Measurements from ENCODE around the gene CREG1.
"Not testable (repeated sequence)": the region's sequence is repeated elsewhere in the genome, so short reads cannot be mapped to it uniquely, and the experiment has no call there.

The CREG1 gene

DNA sequence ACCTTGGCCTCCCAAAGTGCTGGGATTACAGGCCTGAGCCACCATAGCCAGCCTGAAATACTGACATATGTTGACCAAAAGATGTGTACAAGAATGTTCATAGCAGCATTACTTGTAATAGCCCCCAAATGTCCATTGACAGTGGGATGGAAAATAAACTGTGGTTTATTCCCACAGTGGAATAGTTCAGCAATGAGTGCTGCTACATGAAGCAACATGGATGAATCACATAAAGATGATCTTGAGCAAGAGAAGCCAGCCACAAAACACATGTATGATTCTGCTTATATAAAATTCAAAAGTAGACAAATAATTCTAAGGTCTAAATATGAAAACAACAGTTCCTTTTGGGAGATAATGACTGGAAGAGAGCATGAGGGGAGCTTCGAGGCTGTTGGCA, 9.1 kb upstream of the CREG1 start:
- Histone ChIP-seq H3K4me2 (ENCODE audit: low read length, poor library complexity, severe bottlenecking) (no peak overlapping the region), H4K91ac (ENCODE audit: low read length) (no peak overlapping the region), H3K14ac (ENCODE audit: low read length in 2 of 2) (no peak overlapping the region), H3K4ac (ENCODE audit: low read depth in 1 of 2, low read length in 2 of 2) (no peak overlapping the region), H3K9me3 (ENCODE audit: control insufficient read depth, low read length) (no peaks in the 10 kb centered on the region), H3K18ac (ENCODE audit: low read depth in 1 of 2, low read length in 2 of 2) (no peak overlapping the region), H3K9ac (ENCODE audit: low read length) (no peak overlapping the region), H3K4me1 (ENCODE audit: control insufficient read depth, insufficient read depth, low read depth, low read length) (no peaks in the 10 kb centered on the region), H3K27me3 (ENCODE audit: control insufficient read depth in 1 of 2, insufficient read depth in 1 of 2, low read length in 2 of 2) (peaks cover 0 to 18% of the 10 kb centered on the region in 2 experiments), H4K8ac (ENCODE audit: low read length) (no peak overlapping the region), H3K36me3 (ENCODE audit: control insufficient read depth in 1 of 2, insufficient read depth in 2 of 2, low read depth in 1 of 2, low read length in 2 of 2) (no peaks in the 10 kb centered on the region), H2BK5ac (ENCODE audit: low read depth, low read length, poor library complexity, severe bottlenecking) (no peak overlapping the region), H3K27ac (ENCODE audit: low read length, poor library complexity, severe bottlenecking) (no peak overlapping the region), H3K79me1 (replicated peaks; ENCODE audit: low read length, poor library complexity, severe bottlenecking) (no peaks in the 10 kb centered on the region), H2BK120ac (ENCODE audit: low read depth, low read length) (no peak overlapping the region), H2AFZ (ENCODE audit: low read depth, low read length) (no peak overlapping the region), H3K4me3 (ENCODE audit: insufficient read depth in 1 of 2, low read depth in 1 of 2, low read length in 2 of 2) (no peak overlapping the region), H2AK5ac (ENCODE audit: low read length, severe bottlenecking) (no peak overlapping the region), H2BK12ac (ENCODE audit: low read length in 2 of 2) (no peak overlapping the region), H2BK15ac (ENCODE audit: low read depth, poor library complexity, severe bottlenecking) (no peak overlapping the region), H3K23ac (ENCODE audit: low read length in 2 of 2) (no peak overlapping the region)
- DNase-seq, result peak; percentile 62
- no CpG with 5 or more reads among the region's 1 CpG for WGBS

DNA sequence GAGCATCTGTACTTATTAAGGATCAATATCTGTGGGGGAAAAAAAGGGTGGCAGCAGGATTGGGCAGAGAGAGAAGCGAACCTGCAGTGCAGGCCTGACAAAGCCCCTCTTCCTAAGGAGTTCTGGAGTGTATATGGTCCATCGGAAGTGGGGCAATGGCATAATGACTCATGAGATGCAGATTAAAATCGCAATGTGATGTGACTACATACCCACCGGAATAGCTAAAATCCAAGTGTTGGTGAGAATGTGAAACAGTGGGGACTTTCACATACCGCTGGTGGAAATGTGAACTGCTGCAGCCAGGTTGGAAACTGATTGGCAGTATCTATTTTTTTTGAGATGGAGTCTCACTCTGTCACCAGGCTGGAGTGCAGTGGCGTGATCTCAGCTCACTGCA, 8.2 kb upstream of the CREG1 start:
- DNase-seq, result no peak
- Histone ChIP-seq H3K4me3 (ENCODE audit: insufficient read depth in 1 of 2, low read depth in 1 of 2, low read length in 2 of 2) (no peak overlapping the region), H3K79me1 (replicated peaks; ENCODE audit: low read length, poor library complexity, severe bottlenecking) (no peaks in the 10 kb centered on the region), H3K9me3 (ENCODE audit: control insufficient read depth, low read length) (no peaks in the 10 kb centered on the region), H3K23ac (ENCODE audit: low read length in 2 of 2) (no peak overlapping the region), H2AK5ac (ENCODE audit: low read length, severe bottlenecking) (no peak overlapping the region), H3K18ac (ENCODE audit: low read depth in 1 of 2, low read length in 2 of 2) (no peak overlapping the region), H3K27ac (ENCODE audit: low read length, poor library complexity, severe bottlenecking) (no peak overlapping the region), H2BK120ac (ENCODE audit: low read depth, low read length) (no peak overlapping the region), H3K27me3 (ENCODE audit: control insufficient read depth in 1 of 2, insufficient read depth in 1 of 2, low read length in 2 of 2) (peaks cover 0 to 24% of the 10 kb centered on the region in 2 experiments), H3K9ac (ENCODE audit: low read length) (no peak overlapping the region), H2BK15ac (ENCODE audit: low read depth, poor library complexity, severe bottlenecking) (no peak overlapping the region), H2BK5ac (ENCODE audit: low read depth, low read length, poor library complexity, severe bottlenecking) (no peak overlapping the region), H3K4ac (ENCODE audit: low read depth in 1 of 2, low read length in 2 of 2) (no peak overlapping the region), H3K36me3 (ENCODE audit: control insufficient read depth in 1 of 2, insufficient read depth in 2 of 2, low read depth in 1 of 2, low read length in 2 of 2) (no peaks in the 10 kb centered on the region), H3K4me1 (ENCODE audit: control insufficient read depth, insufficient read depth, low read depth, low read length) (no peaks in the 10 kb centered on the region), H2BK12ac (ENCODE audit: low read length in 2 of 2) (no peak overlapping the region), H4K91ac (ENCODE audit: low read length) (no peak overlapping the region), H3K14ac (ENCODE audit: low read length in 2 of 2) (no peak overlapping the region), H4K8ac (ENCODE audit: low read length) (no peak overlapping the region), H3K4me2 (ENCODE audit: low read length, poor library complexity, severe bottlenecking) (no peak overlapping the region), H2AFZ (ENCODE audit: low read depth, low read length) (no peak overlapping the region)
- WGBS, result 90% methylated on average over 5 of the region's 6 CpGs

GRCh38 chr1:167555971-167556714, 2.6 kb upstream of the CREG1 start:
- Histone ChIP-seq H2AK5ac (ENCODE audit: low read length, severe bottlenecking) (no peak overlapping the region), H3K27ac (ENCODE audit: low read length, poor library complexity, severe bottlenecking) (no peak overlapping the region), H3K18ac (ENCODE audit: low read depth in 1 of 2, low read length in 2 of 2) (no peak overlapping the region), H2BK5ac (ENCODE audit: low read depth, low read length, poor library complexity, severe bottlenecking) (no peak overlapping the region), H2BK12ac (ENCODE audit: low read length in 2 of 2) (no peak overlapping the region), H2BK120ac (ENCODE audit: low read depth, low read length) (no peak overlapping the region), H3K4ac (ENCODE audit: low read depth in 1 of 2, low read length in 2 of 2) (no peak overlapping the region), H2BK15ac (ENCODE audit: low read depth, poor library complexity, severe bottlenecking) (no peak overlapping the region), H3K9ac (ENCODE audit: low read length) (peak overlapping the region; percentile 0), H3K4me3 (ENCODE audit: insufficient read depth in 1 of 2, low read depth in 1 of 2, low read length in 2 of 2) (no peak overlapping the region), H3K36me3 (ENCODE audit: control insufficient read depth in 1 of 2, insufficient read depth in 2 of 2, low read depth in 1 of 2, low read length in 2 of 2) (no peaks in the 10 kb centered on the region), H4K91ac (ENCODE audit: low read length) (no peak overlapping the region), H3K23ac (ENCODE audit: low read length in 2 of 2) (no peak overlapping the region), H2AFZ (ENCODE audit: low read depth, low read length) (no peak overlapping the region), H3K79me1 (replicated peaks; ENCODE audit: low read length, poor library complexity, severe bottlenecking) (peaks cover 4% of the 10 kb centered on the region), H3K27me3 (ENCODE audit: control insufficient read depth in 1 of 2, insufficient read depth in 1 of 2, low read length in 2 of 2) (peaks cover 0 to 13% of the 10 kb centered on the region in 2 experiments), H3K14ac (ENCODE audit: low read length in 2 of 2) (no peak overlapping the region), H3K4me2 (ENCODE audit: low read length, poor library complexity, severe bottlenecking) (no peak overlapping the region), H3K4me1 (ENCODE audit: control insufficient read depth, insufficient read depth, low read depth, low read length) (peaks cover 4% of the 10 kb centered on the region), H4K8ac (ENCODE audit: low read length) (no peak overlapping the region), H3K9me3 (ENCODE audit: control insufficient read depth, low read length) (no peaks in the 10 kb centered on the region)
- peak; percentile 74 for DNase-seq
- 6% methylated on average over 1 of the region's 5 CpGs for WGBS

DNA sequence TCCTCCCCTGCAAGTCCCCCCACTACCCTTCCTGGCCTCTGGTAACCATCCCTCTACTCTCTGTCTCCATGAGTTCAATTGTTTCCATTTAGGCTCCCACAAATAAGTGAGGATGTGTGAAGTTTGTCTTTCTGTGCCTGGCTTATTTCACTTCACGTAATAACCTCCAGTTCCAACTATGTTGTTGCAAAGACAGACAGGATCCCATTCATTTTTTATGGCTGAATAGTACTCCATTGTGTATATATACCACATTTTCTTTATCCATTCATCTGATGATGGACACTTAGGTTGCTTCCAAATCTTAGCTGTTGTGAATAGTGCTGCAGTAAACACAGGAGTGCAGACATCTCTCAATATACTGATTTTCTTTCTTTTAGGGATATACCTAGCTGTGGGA, 1.5 kb upstream of the CREG1 start:
- H3K4me1 ChIP-seq (ENCODE audit: control insufficient read depth, insufficient read depth, low read depth, low read length); H3K36me3 ChIP-seq (ENCODE audit: control insufficient read depth in 1 of 2, insufficient read depth in 2 of 2, low read depth in 1 of 2, low read length in 2 of 2); H3K9me3 ChIP-seq (ENCODE audit: control insufficient read depth, low read length); H4K91ac ChIP-seq (ENCODE audit: low read length); H2AK5ac ChIP-seq (ENCODE audit: low read length, severe bottlenecking); H2AFZ ChIP-seq (ENCODE audit: low read depth, low read length); H3K4me2 ChIP-seq (ENCODE audit: low read length, poor library complexity, severe bottlenecking); H2BK12ac ChIP-seq (ENCODE audit: low read length in 2 of 2); H2BK5ac ChIP-seq (ENCODE audit: low read depth, low read length, poor library complexity, severe bottlenecking); H3K23ac ChIP-seq (ENCODE audit: low read length in 2 of 2); H3K4me3 ChIP-seq (ENCODE audit: insufficient read depth in 1 of 2, low read depth in 1 of 2, low read length in 2 of 2); H3K18ac ChIP-seq (ENCODE audit: low read depth in 1 of 2, low read length in 2 of 2); H3K79me1 ChIP-seq (replicated peaks; ENCODE audit: low read length, poor library complexity, severe bottlenecking); H3K4ac ChIP-seq (ENCODE audit: low read depth in 1 of 2, low read length in 2 of 2); H3K9ac ChIP-seq (ENCODE audit: low read length); H2BK15ac ChIP-seq (ENCODE audit: low read depth, poor library complexity, severe bottlenecking); H2BK120ac ChIP-seq (ENCODE audit: low read depth, low read length); H3K14ac ChIP-seq (ENCODE audit: low read length in 2 of 2); DNase-seq; H4K8ac ChIP-seq (ENCODE audit: low read length); H3K27ac ChIP-seq (ENCODE audit: low read length, poor library complexity, severe bottlenecking): not testable (repeated sequence)
- no CpG with 5 or more reads among the region's 1 CpG for WGBS
- peaks cover 0 to 13% of the 10 kb centered on the region in 2 experiments for H3K27me3 ChIP-seq (ENCODE audit: control insufficient read depth in 1 of 2, insufficient read depth in 1 of 2, low read length in 2 of 2)

Measured in mesenchymal stem cell (in vitro differentiated cells and primary cell).